Skeletal muscle cell (primary cell): ENCODE data around the gene TMEM88.

Source experiments
- DNase-seq: peaks from one replicate; pipeline ENCODE4 v3.0.0-alpha.2; 2010; ENCODE audit warnings: low read depth
- H3K4me3 ChIP-seq: 2 replicates; pipeline ENCODE4 v1.5.1; 2011; ENCODE audit warnings: low read depth, mild to moderate bottlenecking, control low read depth, low read length, moderate library complexity

TMEM88 gene

GRCh38 chr17:7881276-7882054 is 26.6 kb downstream of the TMEM88 start:
- no peak for DNase-seq
- no peak overlapping the region for H3K4me3 ChIP-seq

GRCh38 chr17:7882068-7882467 is 27.2 kb downstream of the TMEM88 start:
- no peak for DNase-seq
- H3K4me3 ChIP-seq: no peak overlapping the region

GRCh38 chr17:7882629-7883028 is 27.8 kb downstream of the TMEM88 start:
- H3K4me3 ChIP-seq: no peak overlapping the region
- no peak for DNase-seq

GRCh38 chr17:7883781-7884386 is 29.0 kb downstream of the TMEM88 start:
- no peak for DNase-seq
- H3K4me3 ChIP-seq: peak overlapping the region; percentile 66

GRCh38 chr17:7884581-7885366 is 29.9 kb downstream of the TMEM88 start:
- H3K4me3 ChIP-seq: peak overlapping the region; percentile 66
- no peak for DNase-seq

- peak; percentile 43 for DNase-seq
- H3K4me3 ChIP-seq: peak overlapping the region; percentile 66
Observed at GRCh38 chr17:7885367-7886226, 30.7 kb downstream of the TMEM88 start.

GRCh38 chr17:7886227-7887037 is 31.6 kb downstream of the TMEM88 start:
- no peak for DNase-seq
- H3K4me3 ChIP-seq: peak overlapping the region; percentile 66

GRCh38 chr17:7887038-7887481 is 32.2 kb downstream of the TMEM88 start:
- H3K4me3 ChIP-seq: peak overlapping the region; percentile 66
- no peak for DNase-seq

- DNase-seq: peak; percentile 96
- peak overlapping the region; percentile 66 for H3K4me3 ChIP-seq
Observed at GRCh38 chr17:7887482-7888183, 32.8 kb downstream of the TMEM88 start.

- peak within 1 kb of the TSS; percentile 52 for H3K4me3 ChIP-seq
- no peak for DNase-seq
Observed at GRCh38 chr17:7888184-7888920, 33.5 kb downstream of the TMEM88 start, which contains the start of gene CHD3. Gene CHD3 (plus strand): TSS chr17:7888789. CDS start chr17:7889001, 212 bp downstream.

GRCh38 chr17:7889166-7889955 is 34.5 kb downstream of the TMEM88 start:
- peak; percentile 78 for DNase-seq
- no peak overlapping the region for H3K4me3 ChIP-seq

- no peak overlapping the region for H3K4me3 ChIP-seq
- no peak for DNase-seq
Observed at GRCh38 chr17:7893187-7893880, 38.5 kb downstream of the TMEM88 start.

GRCh38 chr17:7894226-7894625 is 39.4 kb downstream of the TMEM88 start:
- no peak overlapping the region for H3K4me3 ChIP-seq
- DNase-seq: no peak

GRCh38 chr17:7894866-7895265 is 40.0 kb downstream of the TMEM88 start:
- H3K4me3 ChIP-seq: no peak overlapping the region
- no peak for DNase-seq

- DNase-seq: no peak
- H3K4me3 ChIP-seq: no peak overlapping the region
Observed at GRCh38 chr17:7897090-7897489, 42.2 kb downstream of the TMEM88 start.

GRCh38 chr17:7897773-7898172 is 42.9 kb downstream of the TMEM88 start:
- no peak overlapping the region for H3K4me3 ChIP-seq
- DNase-seq: no peak
